BE2C (cell line): ENCODE results near the gene CLSTN2.

ENCODE experiments used
- DNase-seq: peaks from one replicate; pipeline ENCODE4 v3.0.0-alpha.2; 2020
- H3K27me3 ChIP-seq: fragments of 250-450 bp; sonication (Bioruptor Pico); 2 replicates; pipeline ENCODE4 v1.5.1; 2020; ENCODE audit warnings: mild to moderate bottlenecking
- H3K36me3 ChIP-seq: fragments of 250-450 bp; sonication (Bioruptor Pico); 2 replicates; pipeline ENCODE4 v1.5.1; 2020; ENCODE audit warnings: mild to moderate bottlenecking
- H3K4me1 ChIP-seq: fragments of 250-450 bp; sonication (Bioruptor Pico); 2 replicates; pipeline ENCODE4 v1.5.1; 2020
- H3K4me3 ChIP-seq: 2 replicates; pipeline ENCODE4 v1.5.1; 2011; ENCODE audit warnings: low read depth, low read length
- H3K9me3 ChIP-seq: fragments of 250-450 bp; sonication (Bioruptor Pico); 2 replicates; pipeline ENCODE4 v1.5.1; 2020
- CTCF ChIP-seq: IDR thresholded peaks from 2 replicates; pipeline ENCODE4 v1.5.1; 2012; ENCODE audit warnings: mild to moderate bottlenecking, low read depth, low read length

The CLSTN2 gene

GRCh38 chr3:139945942-139946341 lies 11.0 kb downstream of the CLSTN2 start:
- DNase-seq: no peak
- Histone ChIP-seq H3K27me3 (no peaks in the 10 kb centered on the region), H3K4me3 (no peak overlapping the region), H3K4me1 (peaks cover 4% of the 10 kb centered on the region; the same call in 1 of the 2 replicates), H3K9me3 (no peaks in the 10 kb centered on the region), H3K36me3 (no peaks in the 10 kb centered on the region)
- TF ChIP-seq CTCF: no peak

DNA sequence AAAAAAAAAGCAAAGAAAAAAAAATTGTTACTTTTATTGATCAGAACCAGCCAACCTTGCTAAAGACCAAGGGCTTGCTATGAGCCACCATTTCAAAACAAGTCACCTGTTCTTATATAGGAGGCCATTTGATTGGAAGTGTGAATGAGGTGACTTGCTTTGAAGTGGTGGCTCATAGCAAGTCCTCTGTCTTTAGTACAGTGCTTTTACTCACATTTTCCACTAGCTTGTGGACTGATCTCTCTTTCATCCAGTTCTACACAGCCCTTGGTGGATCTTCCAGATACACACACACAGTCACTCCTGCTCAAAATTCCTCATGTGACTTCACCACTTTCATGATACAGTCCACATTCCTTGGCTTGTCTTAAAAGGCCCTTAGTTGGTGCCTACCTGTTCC lies 13.5 kb downstream of the CLSTN2 start:
- no peak for DNase-seq
- TF ChIP-seq CTCF: no peak
- Histone ChIP-seq H3K4me3 (no peak overlapping the region), H3K4me1 (peaks cover 4% of the 10 kb centered on the region; the same call in 1 of the 2 replicates), H3K36me3 (no peaks in the 10 kb centered on the region), H3K27me3 (no peaks in the 10 kb centered on the region), H3K9me3 (no peaks in the 10 kb centered on the region)

DNA sequence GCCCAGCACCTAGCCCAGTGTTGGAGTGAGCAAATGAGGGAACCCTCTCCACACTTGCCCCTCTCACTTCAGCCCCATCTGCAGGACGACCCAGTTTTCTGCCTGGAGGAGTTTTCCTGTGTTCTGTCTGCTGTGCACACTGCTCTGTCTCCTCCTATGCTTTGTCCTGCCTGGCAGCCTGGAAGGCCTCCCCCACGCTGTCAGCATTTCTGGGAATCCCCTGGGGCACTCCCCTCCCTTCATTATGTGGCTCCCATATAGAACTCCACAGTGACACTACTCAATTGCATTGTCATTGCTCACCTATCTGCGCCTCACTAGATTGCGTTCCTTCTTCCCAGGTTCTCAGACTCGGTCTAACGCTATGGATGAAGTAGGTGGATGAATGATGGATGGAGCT lies 13.9 kb downstream of the CLSTN2 start:
- H3K4me3 ChIP-seq: no peak overlapping the region
- no peak for DNase-seq
- no peaks in the 10 kb centered on the region for H3K27me3 ChIP-seq
- H3K36me3 ChIP-seq: no peaks in the 10 kb centered on the region
- TF ChIP-seq CTCF: no peak
- H3K4me1 ChIP-seq: peaks cover 4% of the 10 kb centered on the region; the same call in 1 of the 2 replicates
- H3K9me3 ChIP-seq: no peaks in the 10 kb centered on the region

- H3K27me3 ChIP-seq: no peaks in the 10 kb centered on the region
- no peak for DNase-seq
- no peak overlapping the region for H3K4me3 ChIP-seq
- no peaks in the 10 kb centered on the region for H3K36me3 ChIP-seq
- H3K4me1 ChIP-seq: peaks cover 4% of the 10 kb centered on the region; the same call in 1 of the 2 replicates
- TF ChIP-seq CTCF: no peak
- H3K9me3 ChIP-seq: no peaks in the 10 kb centered on the region
Measured at GRCh38 chr3:139953131-139953910, 18.3 kb downstream of the CLSTN2 start.

- TF ChIP-seq CTCF: no peak
- H3K27me3 ChIP-seq: no peaks in the 10 kb centered on the region
- no peaks in the 10 kb centered on the region for H3K9me3 ChIP-seq
- DNase-seq: no peak
- H3K36me3 ChIP-seq: no peaks in the 10 kb centered on the region
- no peak overlapping the region for H3K4me3 ChIP-seq
- no peaks in the 10 kb centered on the region for H3K4me1 ChIP-seq
Measured at GRCh38 chr3:139954146-139954860, 19.3 kb downstream of the CLSTN2 start.

GRCh38 chr3:139957844-139958243 lies 22.9 kb downstream of the CLSTN2 start:
- H3K4me1 ChIP-seq: no peaks in the 10 kb centered on the region
- H3K9me3 ChIP-seq: no peaks in the 10 kb centered on the region
- H3K36me3 ChIP-seq: no peaks in the 10 kb centered on the region
- H3K4me3 ChIP-seq: no peak overlapping the region
- no peak for DNase-seq
- no peaks in the 10 kb centered on the region for H3K27me3 ChIP-seq
- TF ChIP-seq CTCF: no peak
